Body of pancreas (tissue), 4 donors: Measurements from ENCODE around the gene UBQLN2.

ENCODE experiments used
- POLR2A ChIP-seq, 3 donors: fragments of 450-650 bp; IDR thresholded peaks; one replicate each; pipeline ENCODE4 v1.6.1; 2016; ENCODE audit warnings: antibody characterized with exemption in 3 of 3, mild to moderate bottlenecking in 2 of 3
- TF ChIP-seq, protein P1 (sequence below), 7 experiments: fragments of 450-650 bp in 4 of 7; fragments of 200-600 bp in 3 of 7; sonication (generic) in 3 of 7; IDR thresholded peaks; one replicate each; pipeline ENCODE4 v1.5.1; 2016 to 2019; ENCODE audit warnings: antibody characterized with exemption in 7 of 7

- no peak for TF ChIP-seq POLR2A (IDR thresholded peaks at IDR 0.05)
- TF ChIP-seq, protein P1, sequence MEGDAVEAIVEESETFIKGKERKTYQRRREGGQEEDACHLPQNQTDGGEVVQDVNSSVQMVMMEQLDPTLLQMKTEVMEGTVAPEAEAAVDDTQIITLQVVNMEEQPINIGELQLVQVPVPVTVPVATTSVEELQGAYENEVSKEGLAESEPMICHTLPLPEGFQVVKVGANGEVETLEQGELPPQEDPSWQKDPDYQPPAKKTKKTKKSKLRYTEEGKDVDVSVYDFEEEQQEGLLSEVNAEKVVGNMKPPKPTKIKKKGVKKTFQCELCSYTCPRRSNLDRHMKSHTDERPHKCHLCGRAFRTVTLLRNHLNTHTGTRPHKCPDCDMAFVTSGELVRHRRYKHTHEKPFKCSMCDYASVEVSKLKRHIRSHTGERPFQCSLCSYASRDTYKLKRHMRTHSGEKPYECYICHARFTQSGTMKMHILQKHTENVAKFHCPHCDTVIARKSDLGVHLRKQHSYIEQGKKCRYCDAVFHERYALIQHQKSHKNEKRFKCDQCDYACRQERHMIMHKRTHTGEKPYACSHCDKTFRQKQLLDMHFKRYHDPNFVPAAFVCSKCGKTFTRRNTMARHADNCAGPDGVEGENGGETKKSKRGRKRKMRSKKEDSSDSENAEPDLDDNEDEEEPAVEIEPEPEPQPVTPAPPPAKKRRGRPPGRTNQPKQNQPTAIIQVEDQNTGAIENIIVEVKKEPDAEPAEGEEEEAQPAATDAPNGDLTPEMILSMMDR (IDR thresholded peaks at IDR 0.05) = no peak
Observed at GRCh38 chrX:56564921-56565840, 1.8 kb downstream of the UBQLN2 start.
